Right atrium auricular region (tissue), 2 donors: ENCODE data around the gene ACAD8. TPM values are rescaled to one million over a fixed set of nuclear protein-coding genes. Genes with fewer than 3 reads are reported as not detected.
"Not testable (repeated sequence)": the region's sequence is repeated elsewhere in the genome, so short reads cannot be mapped to it uniquely, and the experiment has no call there.

Experiments used
- DNase-seq: peaks from one replicate; pipeline ENCODE4 v3.0.0-alpha.2; 2019; ENCODE audit warnings: low spot score
- H3K27ac ChIP-seq, 2 donors: fragments of 200-600 bp; sonication (generic); 1 replicate in 1 of 2; 2 replicates in 1 of 2; pipeline ENCODE4 v1.5.1; 2016 to 2019
- H3K27me3 ChIP-seq, 2 donors: fragments of 200-600 bp; sonication (generic); one replicate each; pipeline versions ENCODE4 v1.5.1 to v1.6.0; 2017 to 2019
- H3K36me3 ChIP-seq: fragments of 200-600 bp; sonication (generic); one replicate; pipeline ENCODE4 v1.5.1; 2016
- H3K4me1 ChIP-seq, 2 donors: fragments of 200-600 bp; sonication (generic); one replicate each; pipeline versions ENCODE4 v1.5.1 to v1.6.0; 2017 to 2019
- H3K4me3 ChIP-seq, 2 donors: fragments of 200-600 bp; sonication (generic); 1 replicate in 1 of 2; 2 replicates in 1 of 2; pipeline ENCODE4 v1.5.1; 2017 to 2019; ENCODE audit warnings: mild to moderate bottlenecking in 1 of 2, moderate library complexity in 1 of 2
- H3K9me3 ChIP-seq, 2 donors: fragments of 200-600 bp; sonication (generic); one replicate each; pipeline ENCODE4 v1.5.1; 2019
- total RNA-seq, 2 donors: library from RNA; depleted of rRNA; stranded (reverse); fragments of >200 nt; gene quantifications; one replicate each; pipeline ENCODE4 v1.1.0, GENCODE V29; 2016
- TF ChIP-seq, protein P1 (sequence below), 2 donors: fragments of 200-600 bp; sonication (generic); IDR thresholded peaks; one replicate each; pipeline ENCODE4 v1.5.1; 2019; ENCODE audit warnings: antibody characterized with exemption in 2 of 2

ACAD8 gene
- total RNA-seq, 2 donors from 2014 or later: 17.6 to 32.9 TPM

DNA sequence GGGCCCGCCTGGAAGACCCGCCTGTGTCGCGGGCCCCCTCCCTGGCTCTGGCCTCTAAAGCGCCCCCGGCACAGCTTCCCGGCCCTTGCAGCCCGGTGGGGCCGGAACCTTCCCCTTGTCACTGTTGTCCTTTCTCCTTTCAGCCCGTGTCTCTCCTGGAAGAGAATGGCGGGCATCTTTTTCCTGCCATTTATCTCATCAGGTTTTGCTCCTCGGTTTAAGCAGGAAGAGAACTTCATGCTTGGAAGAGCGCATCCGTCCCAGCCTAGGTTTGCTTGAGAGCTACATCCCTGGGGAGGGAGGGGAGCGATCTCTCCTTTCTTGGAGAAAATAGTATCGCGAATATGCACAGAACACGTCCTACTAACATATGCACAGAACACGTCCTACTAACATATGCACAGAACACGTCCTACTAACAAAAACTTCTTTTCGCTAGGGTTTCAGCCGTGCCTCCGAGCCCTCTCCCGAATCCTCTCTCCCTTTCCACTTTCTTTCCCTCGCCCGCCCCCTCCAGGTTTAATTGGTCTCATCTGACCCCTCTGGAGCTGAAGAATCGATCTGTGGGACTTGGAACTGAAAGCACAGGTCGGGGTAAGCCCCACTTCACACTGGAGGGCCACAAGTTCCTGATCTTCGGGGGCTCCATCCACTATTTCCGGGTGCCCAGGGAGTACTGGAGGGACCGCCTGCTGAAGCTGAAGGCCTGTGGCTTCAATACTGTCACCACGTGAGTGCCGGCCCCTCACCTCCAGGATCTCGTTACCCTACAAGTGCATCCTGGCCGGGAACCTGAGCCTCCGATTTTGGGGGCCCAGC lies 24.0 kb downstream of the ACAD8 start:
- no peaks in the 10 kb centered on the region for H3K36me3 ChIP-seq
- TF ChIP-seq, protein P1, sequence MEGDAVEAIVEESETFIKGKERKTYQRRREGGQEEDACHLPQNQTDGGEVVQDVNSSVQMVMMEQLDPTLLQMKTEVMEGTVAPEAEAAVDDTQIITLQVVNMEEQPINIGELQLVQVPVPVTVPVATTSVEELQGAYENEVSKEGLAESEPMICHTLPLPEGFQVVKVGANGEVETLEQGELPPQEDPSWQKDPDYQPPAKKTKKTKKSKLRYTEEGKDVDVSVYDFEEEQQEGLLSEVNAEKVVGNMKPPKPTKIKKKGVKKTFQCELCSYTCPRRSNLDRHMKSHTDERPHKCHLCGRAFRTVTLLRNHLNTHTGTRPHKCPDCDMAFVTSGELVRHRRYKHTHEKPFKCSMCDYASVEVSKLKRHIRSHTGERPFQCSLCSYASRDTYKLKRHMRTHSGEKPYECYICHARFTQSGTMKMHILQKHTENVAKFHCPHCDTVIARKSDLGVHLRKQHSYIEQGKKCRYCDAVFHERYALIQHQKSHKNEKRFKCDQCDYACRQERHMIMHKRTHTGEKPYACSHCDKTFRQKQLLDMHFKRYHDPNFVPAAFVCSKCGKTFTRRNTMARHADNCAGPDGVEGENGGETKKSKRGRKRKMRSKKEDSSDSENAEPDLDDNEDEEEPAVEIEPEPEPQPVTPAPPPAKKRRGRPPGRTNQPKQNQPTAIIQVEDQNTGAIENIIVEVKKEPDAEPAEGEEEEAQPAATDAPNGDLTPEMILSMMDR (IDR thresholded peaks at IDR 0.05): no peak
- H3K4me1 ChIP-seq: peaks cover 0 to 22% of the 10 kb centered on the region in 2 donors
- no peaks in the 10 kb centered on the region for H3K9me3 ChIP-seq
- H3K27ac ChIP-seq: no peak overlapping the region
- peak; percentile 32 for DNase-seq
- H3K4me3 ChIP-seq: peak overlapping the region in 1 of 2 donors; percentile 42
- peaks cover 30 to 44% of the 10 kb centered on the region in 2 donors for H3K27me3 ChIP-seq

DNA sequence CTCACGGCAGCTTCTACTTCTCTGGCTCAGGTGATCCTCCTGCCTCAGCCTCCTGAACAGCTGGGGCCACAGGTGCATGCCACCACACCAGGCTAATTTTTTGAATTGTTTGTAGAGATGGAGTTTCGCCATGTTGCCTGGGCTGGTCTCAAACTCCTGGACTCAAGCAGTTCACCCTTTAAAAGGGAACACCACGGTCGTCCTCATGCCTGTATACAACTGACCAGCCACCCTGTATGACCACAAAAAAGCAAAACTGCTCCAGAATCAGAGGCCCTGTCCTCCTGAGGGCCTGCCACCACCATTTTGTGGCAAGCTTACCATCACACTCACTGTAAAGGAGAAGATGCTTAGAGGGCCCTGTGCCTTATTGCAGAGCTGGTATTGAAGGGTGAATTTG lies 25.0 kb downstream of the ACAD8 start:
- Histone ChIP-seq H3K36me3 (no peaks in the 10 kb centered on the region), H3K9me3 (no peaks in the 10 kb centered on the region), H3K4me1 (peaks cover 0 to 22% of the 10 kb centered on the region in 2 donors), H3K4me3 (no peak overlapping the region), H3K27me3 (peaks cover 30 to 38% of the 10 kb centered on the region in 2 donors), H3K27ac (no peak overlapping the region)
- TF ChIP-seq, protein P1 (IDR thresholded peaks at IDR 0.05): no peak
- peak; percentile 34 for DNase-seq

DNA sequence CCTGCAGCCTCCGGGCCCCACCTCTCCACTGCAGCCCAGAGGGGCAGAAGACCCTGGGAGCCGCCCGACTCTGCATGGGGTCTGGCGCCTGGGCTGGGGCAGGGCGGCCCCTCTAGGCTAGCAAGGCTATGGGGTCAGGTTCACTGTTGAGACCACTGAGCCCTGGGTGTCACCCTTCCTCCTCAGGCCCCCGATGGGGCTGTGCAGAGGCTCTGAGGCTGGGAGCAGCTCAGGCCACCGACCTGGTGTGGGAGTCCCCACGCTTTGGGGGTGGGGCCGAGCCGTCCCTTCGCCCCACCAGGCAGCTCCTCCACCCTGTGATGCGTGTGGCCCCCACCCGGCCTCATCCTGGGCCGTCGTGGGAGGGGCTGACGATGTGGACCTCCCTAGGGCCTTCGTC lies 28.3 kb downstream of the ACAD8 start:
- not testable (repeated sequence) for H3K4me1 ChIP-seq, H3K4me3 ChIP-seq, H3K9me3 ChIP-seq, H3K36me3 ChIP-seq, H3K27ac ChIP-seq
- H3K27me3 ChIP-seq: peaks cover 7 to 12% of the 10 kb centered on the region in 2 donors
- DNase-seq: peak; percentile 18

DNA sequence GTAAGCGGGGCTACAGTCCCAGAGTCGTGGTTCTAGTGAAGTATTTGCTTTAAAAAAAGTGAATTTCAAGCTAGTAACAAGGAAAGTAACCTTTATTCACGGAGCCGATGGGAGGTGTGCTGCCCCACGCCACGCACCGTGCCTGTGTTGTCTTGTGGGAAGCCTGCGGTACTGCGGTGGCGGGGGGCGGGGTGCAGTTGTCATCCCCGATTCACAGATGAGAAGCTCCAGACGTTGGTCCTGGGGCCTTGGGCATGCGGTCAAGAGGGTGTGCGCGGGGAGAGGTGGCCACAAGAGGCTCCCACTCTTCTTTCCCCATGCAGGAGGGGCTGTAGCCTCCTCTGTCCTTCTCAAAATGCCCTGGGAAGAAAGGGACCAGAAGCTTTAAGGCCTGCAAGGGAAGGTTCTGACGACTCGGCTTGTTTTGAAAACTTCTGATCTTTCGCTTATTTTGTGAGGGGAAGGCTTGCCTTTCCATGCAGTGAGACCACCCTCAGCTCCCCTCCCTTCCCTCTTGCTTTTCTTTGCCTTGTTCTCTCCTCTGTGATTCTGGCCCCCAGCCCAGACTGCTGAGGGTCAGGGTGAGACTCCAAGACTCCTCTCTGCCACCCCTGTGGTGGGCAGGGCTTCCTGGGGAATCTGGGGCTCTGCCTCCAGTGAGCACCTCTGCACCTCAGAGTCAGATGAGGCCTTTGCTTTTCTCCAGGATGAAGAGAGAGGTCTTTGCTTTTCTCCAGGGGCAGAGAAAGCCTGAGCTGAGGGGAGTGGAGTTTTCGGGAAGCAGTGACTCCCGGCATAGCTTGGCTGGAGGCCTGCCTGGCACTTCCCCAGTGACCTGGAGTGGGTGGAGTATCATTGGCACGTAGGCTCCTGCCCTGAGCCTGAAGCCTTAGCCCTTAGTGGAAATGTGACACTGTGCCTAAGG lies 29.0 kb downstream of the ACAD8 start:
- Histone ChIP-seq H3K27me3 (peaks cover 0 to 5% of the 10 kb centered on the region in 2 donors), H3K9me3 (no peaks in the 10 kb centered on the region), H3K27ac (no peak overlapping the region), H3K4me1 (peaks cover 0 to under 1% of the 10 kb centered on the region in 2 donors), H3K36me3 (no peaks in the 10 kb centered on the region), H3K4me3 (no peak overlapping the region)
- TF ChIP-seq, protein P1 (IDR thresholded peaks at IDR 0.05): no peak
- DNase-seq: peak; percentile 36

DNA sequence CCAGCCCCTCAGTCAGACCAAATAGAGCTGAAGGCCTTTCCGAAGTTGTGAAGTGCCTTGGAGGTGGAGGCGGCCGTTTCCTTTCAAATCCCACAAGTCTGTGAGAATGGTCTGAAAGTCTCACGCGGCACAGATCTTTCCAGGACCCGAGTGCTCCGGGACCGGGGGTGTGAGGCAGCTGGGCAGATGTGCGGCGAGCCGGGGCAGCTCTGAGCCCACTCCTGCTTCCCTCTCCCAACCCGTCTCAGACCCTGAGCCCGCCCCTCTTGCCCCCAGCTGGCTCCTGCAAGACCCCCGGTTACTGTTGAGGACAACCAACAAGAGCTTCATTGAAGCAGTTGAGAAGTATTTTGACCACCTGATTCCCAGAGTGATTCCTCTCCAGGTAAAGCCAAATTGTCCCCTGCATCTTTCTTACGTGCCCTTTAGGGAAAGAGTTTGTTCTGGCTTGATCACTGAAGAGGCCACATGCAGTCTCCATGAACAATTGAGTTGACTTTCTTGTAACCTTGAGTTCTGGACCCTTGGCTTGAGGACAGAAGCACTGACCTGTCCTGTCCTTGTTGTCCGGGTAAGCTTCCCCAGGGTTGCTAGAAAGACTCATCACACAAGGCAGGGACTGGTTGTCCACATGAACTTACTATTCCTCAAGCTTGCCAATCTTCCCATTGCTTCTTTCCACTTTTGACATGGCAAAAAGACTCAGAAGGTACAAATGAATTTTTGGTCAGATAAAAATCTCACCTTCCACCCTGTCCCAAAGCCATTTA lies 30.3 kb downstream of the ACAD8 start:
- no peaks in the 10 kb centered on the region for H3K36me3 ChIP-seq

GRCh38 chr11:134284349-134284748 lies 31.0 kb downstream of the ACAD8 start:
- not testable (repeated sequence) for H3K4me3 ChIP-seq, H3K9me3 ChIP-seq, H3K4me1 ChIP-seq, H3K27ac ChIP-seq, H3K27me3 ChIP-seq, H3K36me3 ChIP-seq
- DNase-seq: peak; percentile 21

More for the DNA sequence above, 30.3 kb downstream of the ACAD8 start:
- H3K4me3 ChIP-seq: no peak overlapping the region
- no peaks in the 10 kb centered on the region for H3K9me3 ChIP-seq
- H3K4me1 ChIP-seq: no peaks in the 10 kb centered on the region
- DNase-seq: peak; percentile 47
- TF ChIP-seq, protein P1 (IDR thresholded peaks at IDR 0.05): no peak
- no peak overlapping the region for H3K27ac ChIP-seq
- no peaks in the 10 kb centered on the region for H3K27me3 ChIP-seq
